ENCODE data around the gene CALML5.

CALML5 gene

GRCh38 chr10:5515948-5516761 is 16.8 kb upstream of the CALML5 start:
- no peak for TF ChIP-seq CTCF (conservative IDR thresholded peaks at IDR 0.05; ENCODE audit: control insufficient read depth, insufficient read depth, low read depth, low read length)
- DNase-seq (ENCODE audit: low read depth): no peak
- no peak overlapping the region for H3K4me3 ChIP-seq (ENCODE audit: control insufficient read depth, low read depth, low read length)

- DNase-seq (ENCODE audit: low read depth): no peak
- H3K4me3 ChIP-seq (ENCODE audit: control insufficient read depth, low read depth, low read length): no peak overlapping the region
- TF ChIP-seq CTCF (conservative IDR thresholded peaks at IDR 0.05; ENCODE audit: control insufficient read depth, insufficient read depth, low read depth, low read length): no peak
These were observed 15.0 kb upstream of the CALML5 start for GRCh38 chr10:5514226-5514850.

DNA sequence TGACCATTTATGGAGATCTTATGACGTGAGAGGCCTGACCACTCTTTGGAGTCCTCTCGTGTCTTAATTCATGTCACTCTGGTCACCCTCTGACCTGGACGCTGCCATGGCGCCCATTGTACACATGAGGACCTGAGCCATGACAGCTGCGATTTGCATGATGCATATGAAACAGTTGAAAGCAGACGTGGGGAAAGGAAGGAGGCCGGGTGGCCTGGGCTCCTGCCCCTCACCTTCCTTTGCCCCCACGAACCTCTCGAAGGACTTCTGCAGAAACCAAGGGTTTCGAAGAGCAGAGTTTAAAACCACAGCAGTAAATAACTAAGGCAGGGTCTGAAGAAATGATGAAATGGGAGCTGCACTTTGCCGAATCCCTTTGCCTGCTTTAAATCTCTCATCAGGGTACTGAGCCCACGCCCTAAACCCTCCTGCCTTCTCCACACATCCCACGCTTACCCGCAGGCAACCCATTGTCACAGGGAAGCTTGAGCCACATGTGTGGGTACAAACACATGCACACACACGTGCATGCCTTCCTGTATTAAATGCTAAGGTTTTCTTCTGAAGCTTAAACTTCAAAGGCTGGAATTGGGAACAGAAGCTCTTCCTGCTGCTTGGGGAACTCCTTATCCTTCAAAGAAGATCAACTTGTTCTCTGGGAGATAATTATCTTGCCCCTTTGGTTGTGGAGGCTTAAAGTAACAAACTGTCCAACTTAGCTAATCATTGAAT is 13.7 kb upstream of the CALML5 start:
- no peak for DNase-seq (ENCODE audit: low read depth)
- no peak overlapping the region for H3K4me3 ChIP-seq (ENCODE audit: control insufficient read depth, low read depth, low read length)
- TF ChIP-seq CTCF (conservative IDR thresholded peaks at IDR 0.05; ENCODE audit: control insufficient read depth, insufficient read depth, low read depth, low read length): no peak

GRCh38 chr10:5512331-5512730 is 13.0 kb upstream of the CALML5 start:
- no peak for TF ChIP-seq CTCF (conservative IDR thresholded peaks at IDR 0.05; ENCODE audit: control insufficient read depth, insufficient read depth, low read depth, low read length)
- DNase-seq (ENCODE audit: low read depth): no peak
- H3K4me3 ChIP-seq (ENCODE audit: control insufficient read depth, low read depth, low read length): no peak overlapping the region

GRCh38 chr10:5511885-5512280 is 12.5 kb upstream of the CALML5 start:
- H3K4me3 ChIP-seq (ENCODE audit: control insufficient read depth, low read depth, low read length): no peak overlapping the region
- no peak for TF ChIP-seq CTCF (conservative IDR thresholded peaks at IDR 0.05; ENCODE audit: control insufficient read depth, insufficient read depth, low read depth, low read length)
- DNase-seq (ENCODE audit: low read depth): no peak

DNA sequence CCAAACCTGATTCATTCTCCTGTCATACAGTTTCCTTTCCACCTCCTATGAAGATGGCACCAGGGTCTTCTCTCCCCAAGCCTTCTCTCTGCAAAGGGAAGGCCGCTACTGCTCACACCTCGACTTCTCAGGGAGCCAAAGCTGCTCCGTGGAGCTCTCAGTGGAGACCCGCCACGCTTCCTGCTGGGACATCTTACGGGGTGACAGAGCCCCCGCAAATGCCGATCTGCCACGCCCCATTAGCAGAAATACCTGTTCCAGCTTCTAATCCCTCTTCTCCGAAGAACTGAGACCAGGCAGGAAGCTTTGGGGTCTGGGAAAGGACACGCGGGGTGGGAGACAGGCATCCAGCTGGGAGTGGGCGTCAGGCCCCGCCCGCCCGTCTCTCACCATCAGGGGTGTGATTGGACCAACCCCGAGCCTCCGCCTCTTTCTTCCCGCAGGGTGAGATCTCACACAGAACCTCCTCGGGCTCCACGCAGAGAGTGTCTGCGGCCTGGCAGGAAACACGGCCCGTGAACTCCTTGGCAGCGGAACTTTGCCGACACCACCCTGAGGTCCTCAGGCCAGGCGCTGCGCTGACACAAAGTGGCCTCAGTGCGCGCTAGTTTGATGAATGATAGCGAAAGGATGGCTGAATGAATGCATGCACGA is 12.0 kb upstream of the CALML5 start:
- TF ChIP-seq CTCF (conservative IDR thresholded peaks at IDR 0.05; ENCODE audit: control insufficient read depth, insufficient read depth, low read depth, low read length): no peak
- no peak for DNase-seq (ENCODE audit: low read depth)
- H3K4me3 ChIP-seq (ENCODE audit: control insufficient read depth, low read depth, low read length): no peak overlapping the region

Measured in fibroblast of mammary gland (primary cell).